ENCODE measurements around the gene NEURL1.

Gene NEURL1

GRCh38 chr10:103550229-103550628 lies 56.7 kb downstream of the NEURL1 start:
- Histone ChIP-seq H3K4me2 (ENCODE audit: low read length) (no peak overlapping the region), H3K36me3 (ENCODE audit: control insufficient read depth, insufficient read depth, low read length) (no peaks in the 10 kb centered on the region), H3K27ac (no peak overlapping the region), H2AFZ (no peak overlapping the region), H3K9me3 (ENCODE audit: control insufficient read depth, low read length) (no peaks in the 10 kb centered on the region), H3K27me3 (ENCODE audit: control insufficient read depth, insufficient read depth, low read length) (no peaks in the 10 kb centered on the region), H3K4me1 (peaks cover 54% of the 10 kb centered on the region), H3K9ac (no peak overlapping the region), H3K79me2 (no peaks in the 10 kb centered on the region), H3K4me3 (ENCODE audit: low read depth, low read length) (no peak overlapping the region)
- no peak for TF ChIP-seq CTCF (IDR thresholded peaks at IDR 0.05)

GRCh38 chr10:103551619-103552602 lies 58.4 kb downstream of the NEURL1 start:
- H3K9ac ChIP-seq: no peak overlapping the region

GRCh38 chr10:103552856-103553742 lies 59.6 kb downstream of the NEURL1 start:
- H3K4me2 ChIP-seq (ENCODE audit: low read length): no peak overlapping the region
- TF ChIP-seq CTCF (IDR thresholded peaks at IDR 0.05): no peak
- H3K79me2 ChIP-seq: peaks cover 7% of the 10 kb centered on the region
- H3K36me3 ChIP-seq (ENCODE audit: control insufficient read depth, insufficient read depth, low read length): no peaks in the 10 kb centered on the region
- no peaks in the 10 kb centered on the region for H3K9me3 ChIP-seq (ENCODE audit: control insufficient read depth, low read length)
- no peaks in the 10 kb centered on the region for H3K27me3 ChIP-seq (ENCODE audit: control insufficient read depth, insufficient read depth, low read length)
- H3K4me3 ChIP-seq (ENCODE audit: low read depth, low read length): no peak overlapping the region
- peaks cover 32% of the 10 kb centered on the region for H3K4me1 ChIP-seq
- no peak overlapping the region for H2AFZ ChIP-seq
- H3K9ac ChIP-seq: no peak overlapping the region
- no peak overlapping the region for H3K27ac ChIP-seq

More at GRCh38 chr10:103551619-103552602, 58.4 kb downstream of the NEURL1 start:
- no peak overlapping the region for H3K27ac ChIP-seq
- no peak overlapping the region for H3K4me2 ChIP-seq (ENCODE audit: low read length)
- no peak overlapping the region for H2AFZ ChIP-seq
- H3K79me2 ChIP-seq: no peaks in the 10 kb centered on the region
- no peaks in the 10 kb centered on the region for H3K27me3 ChIP-seq (ENCODE audit: control insufficient read depth, insufficient read depth, low read length)
- no peaks in the 10 kb centered on the region for H3K36me3 ChIP-seq (ENCODE audit: control insufficient read depth, insufficient read depth, low read length)
- TF ChIP-seq CTCF (IDR thresholded peaks at IDR 0.05): no peak
- no peaks in the 10 kb centered on the region for H3K9me3 ChIP-seq (ENCODE audit: control insufficient read depth, low read length)
- H3K4me3 ChIP-seq (ENCODE audit: low read depth, low read length): no peak overlapping the region
- peaks cover 37% of the 10 kb centered on the region for H3K4me1 ChIP-seq

GRCh38 chr10:103553743-103554487 lies 60.4 kb downstream of the NEURL1 start:
- H3K79me2 ChIP-seq: peaks cover 7% of the 10 kb centered on the region
- no peak overlapping the region for H3K27ac ChIP-seq
- H3K4me3 ChIP-seq (ENCODE audit: low read depth, low read length): no peak overlapping the region
- no peaks in the 10 kb centered on the region for H3K36me3 ChIP-seq (ENCODE audit: control insufficient read depth, insufficient read depth, low read length)
- peaks cover 30% of the 10 kb centered on the region for H3K4me1 ChIP-seq
- no peaks in the 10 kb centered on the region for H3K27me3 ChIP-seq (ENCODE audit: control insufficient read depth, insufficient read depth, low read length)
- no peaks in the 10 kb centered on the region for H3K9me3 ChIP-seq (ENCODE audit: control insufficient read depth, low read length)
- no peak overlapping the region for H3K9ac ChIP-seq
- H3K4me2 ChIP-seq (ENCODE audit: low read length): no peak overlapping the region
- H2AFZ ChIP-seq: no peak overlapping the region
- TF ChIP-seq CTCF (IDR thresholded peaks at IDR 0.05): no peak

All from parathyroid adenoma (tissue), 2 donors.